HG02973 (cell line): ENCODE results near the gene CBR3.

Source experiments
- ATAC-seq: cut with Tn5 transposase; IDR thresholded peaks from one replicate; pipeline ENCODE4 v1.9.1; 2021; ENCODE audit warnings: moderate library complexity; ENCODE audit not compliant: unreplicated experiment

Gene CBR3

GRCh38 chr21:36149788-36150711 is 15.2 kb downstream of the CBR3 start:
- ATAC-seq = peak; percentile 55

- peak; percentile 1 for ATAC-seq
These were observed 20.9 kb downstream of the CBR3 start for GRCh38 chr21:36155603-36156338.

- peak; percentile 85 for ATAC-seq
These were observed 21.5 kb downstream of the CBR3 start for GRCh38 chr21:36156339-36156814.

- peak; percentile 14 for ATAC-seq
These were observed 22.2 kb downstream of the CBR3 start, which contains the start of gene DOP1B for GRCh38 chr21:36156815-36157670. TSS of gene DOP1B (plus strand) at chr21:36156824. CDS start at chr21:36164734, 7,910 bp downstream.

- ATAC-seq = no peak
These were observed 24.6 kb downstream of the CBR3 start for GRCh38 chr21:36159356-36159921.

- ATAC-seq = no peak
These were observed 25.9 kb downstream of the CBR3 start for GRCh38 chr21:36160850-36161178.

GRCh38 chr21:36162631-36163030 is 27.8 kb downstream of the CBR3 start:
- no peak for ATAC-seq

- no peak for ATAC-seq
These were observed 29.2 kb downstream of the CBR3 start for GRCh38 chr21:36163750-36164741.

GRCh38 chr21:36165356-36165755 is 30.5 kb downstream of the CBR3 start:
- ATAC-seq = no peak

- no peak for ATAC-seq
These were observed 31.8 kb downstream of the CBR3 start for GRCh38 chr21:36166705-36167104.

GRCh38 chr21:36167541-36167940 is 32.7 kb downstream of the CBR3 start:
- no peak for ATAC-seq

- no peak for ATAC-seq
These were observed 34.7 kb downstream of the CBR3 start for GRCh38 chr21:36169470-36170128.

- no peak for ATAC-seq
These were observed 35.9 kb downstream of the CBR3 start for GRCh38 chr21:36170823-36171222.

- ATAC-seq = no peak
These were observed 36.5 kb downstream of the CBR3 start for GRCh38 chr21:36171336-36171735.

GRCh38 chr21:36171741-36172331 is 37.0 kb downstream of the CBR3 start:
- ATAC-seq = no peak

GRCh38 chr21:36174780-36175179 is 39.9 kb downstream of the CBR3 start:
- no peak for ATAC-seq

GRCh38 chr21:36175771-36176565 is 41.1 kb downstream of the CBR3 start:
- ATAC-seq = no peak

GRCh38 chr21:36178349-36178748 is 43.5 kb downstream of the CBR3 start:
- ATAC-seq = no peak
